Daoy (cell line): ENCODE data around the gene SFXN5. TPM values are rescaled to one million over a fixed set of nuclear protein-coding genes. Genes with fewer than 3 reads are reported as not detected.
"Not testable (repeated sequence)": the region's sequence is repeated elsewhere in the genome, so short reads cannot be mapped to it uniquely, and the experiment has no call there.

Source experiments
- DNase-seq: peaks from one replicate; pipeline ENCODE4 v3.0.0-alpha.2; 2015; ENCODE audit warnings: low read depth
- total RNA-seq: library from RNA; depleted of rRNA; stranded (reverse); fragments of >200 nt; shearing (Covaris generic); gene quantifications from 2 replicates; pipeline ENCODE4 v1.2.3, GENCODE V29; 2014

Gene SFXN5
- total RNA-seq, 1 experiment from 2014 or later, result 11.0 TPM

DNA sequence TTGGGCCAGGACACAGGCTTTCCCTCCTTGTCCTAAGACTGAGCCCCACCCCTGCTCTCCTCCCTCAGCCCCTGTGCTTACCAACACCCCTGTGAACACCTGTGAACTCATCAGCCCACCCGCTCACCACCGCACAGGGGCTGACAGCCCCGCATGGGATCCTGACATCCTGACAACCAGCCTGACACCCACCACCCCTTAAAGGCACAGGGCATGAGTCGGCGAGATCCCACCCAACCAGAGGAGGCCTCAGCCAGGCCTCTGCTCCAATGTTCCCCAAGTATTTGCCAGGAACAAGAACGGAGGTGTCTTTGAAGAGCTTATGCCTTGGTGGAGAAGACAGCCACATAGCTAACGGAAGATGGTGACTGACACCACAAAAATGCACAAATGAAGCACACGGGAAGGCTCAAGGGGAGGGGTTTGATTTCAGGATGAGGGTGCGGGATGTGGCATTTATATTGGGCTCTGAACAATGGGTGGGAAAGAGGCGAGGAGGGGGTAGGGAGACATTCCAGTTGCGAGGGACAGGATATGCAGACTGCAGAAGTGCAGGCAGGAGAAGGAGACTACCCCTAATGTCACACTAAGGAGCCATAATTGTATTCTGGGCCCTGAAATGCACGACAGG, 30.2 kb upstream of the SFXN5 start:
- DNase-seq, result peak; percentile 43

DNA sequence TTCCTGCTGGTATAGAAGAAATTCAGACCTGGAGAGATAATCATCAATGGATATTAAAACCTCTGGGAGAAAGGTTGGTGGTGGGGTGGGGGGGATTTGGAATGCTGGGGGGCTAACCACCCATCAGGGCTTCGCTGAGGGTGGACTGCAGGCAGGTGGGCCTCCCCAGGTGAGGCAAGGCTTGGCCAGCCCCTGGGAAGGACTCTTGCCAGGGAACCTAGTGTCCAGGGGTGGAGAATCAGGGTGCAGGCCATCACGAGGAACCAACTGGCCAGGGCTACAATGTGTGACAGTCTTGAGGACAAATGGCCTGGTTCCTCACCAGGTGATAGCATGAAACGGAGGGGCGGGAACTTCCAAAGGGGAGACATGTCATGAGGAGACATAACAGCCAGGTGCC, 29.4 kb upstream of the SFXN5 start:
- DNase-seq, result no peak

DNA sequence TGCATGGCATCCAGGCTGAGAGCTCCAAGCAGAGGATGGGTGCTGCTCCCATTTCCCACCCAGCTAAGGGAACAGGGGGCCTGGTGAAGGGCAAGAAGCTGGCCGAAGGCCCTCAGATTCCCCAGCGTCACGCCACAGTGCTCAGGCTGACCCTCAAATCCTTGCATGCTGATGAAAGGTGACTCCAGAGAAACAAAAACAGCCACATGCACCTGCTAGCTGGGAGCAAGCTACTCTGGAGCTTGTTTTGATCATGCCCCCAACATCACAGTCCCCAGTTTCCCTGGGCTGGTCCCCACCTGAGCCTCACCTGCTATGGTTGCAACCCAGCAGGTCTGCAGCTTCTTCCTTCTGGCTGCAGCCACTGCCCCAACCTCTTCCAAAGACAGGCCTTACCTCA, 28.0 kb upstream of the SFXN5 start:
- DNase-seq, result no peak

DNA sequence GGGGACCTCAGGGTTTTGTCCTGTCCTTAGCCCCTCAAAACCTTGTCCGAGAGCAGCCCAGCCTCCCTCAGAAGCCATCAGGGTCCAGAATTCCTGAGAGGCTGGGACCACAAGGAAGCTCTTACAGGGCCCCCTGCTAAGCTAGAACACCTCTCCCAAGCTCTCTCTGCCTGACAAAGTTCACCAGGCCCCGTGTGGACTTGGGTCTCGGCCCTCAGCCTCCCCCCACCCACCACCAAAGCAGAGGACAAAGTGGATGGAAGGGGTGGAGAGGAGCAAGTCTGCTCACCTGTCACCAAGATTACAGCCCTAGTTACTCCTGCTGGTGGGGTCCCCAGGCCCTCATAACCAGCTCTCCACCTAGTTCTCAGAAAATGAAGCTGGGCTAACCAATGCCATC, 24.4 kb upstream of the SFXN5 start:
- DNase-seq, result no peak

DNA sequence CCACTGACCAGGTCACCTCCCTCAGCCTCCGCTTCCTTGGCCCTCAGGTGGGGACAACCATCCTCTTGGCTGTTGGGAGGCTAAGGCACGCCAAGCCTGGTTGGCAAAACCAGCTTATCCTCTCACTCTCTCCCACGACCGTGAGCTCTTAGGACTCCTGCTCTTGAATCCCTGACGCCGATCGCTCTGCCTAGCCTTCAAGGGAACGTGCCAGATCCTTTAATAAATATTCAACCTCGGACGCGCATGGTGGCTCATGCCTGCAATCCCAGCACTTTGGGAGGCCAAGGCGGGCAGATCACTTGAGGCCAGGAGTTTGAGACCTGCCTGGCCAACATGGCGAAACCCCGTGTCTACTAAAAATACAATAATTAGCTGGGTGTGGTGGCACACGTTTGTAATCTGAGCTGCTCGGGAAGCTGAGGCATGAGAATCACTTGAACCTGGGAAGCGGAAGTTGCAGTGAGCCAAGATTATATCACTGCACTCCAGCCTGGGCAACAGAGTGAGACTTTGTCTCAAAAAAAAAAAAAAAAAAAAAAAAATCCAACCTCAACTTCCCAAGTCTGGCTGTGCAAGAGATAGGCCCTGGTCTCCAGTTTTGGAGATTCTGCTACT, 22.2 kb upstream of the SFXN5 start:
- DNase-seq, result not testable (repeated sequence)

DNA sequence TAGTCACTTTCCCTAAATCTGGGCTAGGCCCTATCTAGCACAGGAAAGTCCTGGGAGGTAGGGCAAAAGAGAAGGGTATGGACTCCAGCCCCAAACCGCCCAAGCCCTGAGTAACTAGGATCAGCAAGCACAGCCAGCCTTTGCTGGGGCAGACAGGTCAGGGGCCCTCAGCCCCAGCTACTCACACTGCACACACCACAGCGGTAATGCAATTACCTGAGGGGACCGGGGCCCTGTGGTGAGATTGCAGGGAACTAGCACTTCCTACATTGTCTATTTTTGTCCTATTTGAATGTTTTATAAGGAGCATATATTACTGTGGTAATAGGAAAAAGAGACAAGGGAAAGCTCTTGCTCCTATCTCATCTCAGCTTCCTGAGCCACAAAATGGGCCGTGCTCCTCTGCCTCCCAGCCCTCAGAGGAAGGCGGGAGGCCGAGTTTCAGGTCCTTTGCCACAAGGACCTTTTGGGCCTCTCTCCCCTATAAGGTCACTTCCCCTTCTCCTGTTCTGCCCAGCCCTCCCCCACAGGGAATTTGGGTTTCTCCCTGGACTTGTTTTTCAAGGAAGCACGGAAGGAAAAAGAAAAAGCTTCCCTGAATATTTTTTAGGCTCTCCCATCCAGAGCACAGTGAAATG, 20.8 kb upstream of the SFXN5 start:
- no peak for DNase-seq

DNA sequence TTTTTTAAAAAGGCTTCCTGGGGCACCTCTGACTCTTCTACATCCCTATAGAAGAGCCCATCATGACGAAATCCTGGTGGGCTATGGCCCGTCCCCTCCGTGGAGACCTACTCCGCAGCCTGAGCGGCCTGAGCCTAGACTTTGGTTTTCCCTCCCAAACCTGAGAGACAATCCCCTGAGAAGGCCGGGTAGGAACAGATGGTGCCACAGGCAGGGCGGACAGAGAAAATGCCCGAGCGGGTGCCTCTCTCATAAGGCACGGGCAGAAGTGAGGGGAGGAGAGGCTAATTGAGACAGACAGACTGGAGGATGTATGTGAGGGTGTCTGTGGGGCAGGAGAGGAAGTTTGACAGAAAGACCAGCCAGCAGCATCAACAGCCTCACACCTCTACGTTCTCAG, 20.2 kb upstream of the SFXN5 start:
- no peak for DNase-seq

DNA sequence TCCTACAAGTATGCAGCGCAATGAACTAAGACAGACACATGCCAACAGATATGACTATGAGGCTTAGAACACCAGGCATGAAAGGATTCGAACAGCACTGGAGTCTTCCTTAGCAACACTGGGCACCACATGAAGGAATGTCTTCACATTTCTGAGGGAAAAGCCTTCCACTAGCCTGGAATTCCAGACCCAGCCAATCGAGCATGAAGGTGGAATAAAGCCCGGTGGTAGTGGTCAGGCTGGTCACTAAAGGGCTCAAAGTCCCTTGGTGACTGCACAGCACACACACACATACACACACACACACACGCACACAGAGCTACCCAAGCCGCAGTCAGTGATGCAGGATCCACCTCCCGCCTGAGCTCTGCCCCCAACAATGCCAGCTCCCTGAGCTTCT, 19.7 kb upstream of the SFXN5 start:
- DNase-seq, result no peak

DNA sequence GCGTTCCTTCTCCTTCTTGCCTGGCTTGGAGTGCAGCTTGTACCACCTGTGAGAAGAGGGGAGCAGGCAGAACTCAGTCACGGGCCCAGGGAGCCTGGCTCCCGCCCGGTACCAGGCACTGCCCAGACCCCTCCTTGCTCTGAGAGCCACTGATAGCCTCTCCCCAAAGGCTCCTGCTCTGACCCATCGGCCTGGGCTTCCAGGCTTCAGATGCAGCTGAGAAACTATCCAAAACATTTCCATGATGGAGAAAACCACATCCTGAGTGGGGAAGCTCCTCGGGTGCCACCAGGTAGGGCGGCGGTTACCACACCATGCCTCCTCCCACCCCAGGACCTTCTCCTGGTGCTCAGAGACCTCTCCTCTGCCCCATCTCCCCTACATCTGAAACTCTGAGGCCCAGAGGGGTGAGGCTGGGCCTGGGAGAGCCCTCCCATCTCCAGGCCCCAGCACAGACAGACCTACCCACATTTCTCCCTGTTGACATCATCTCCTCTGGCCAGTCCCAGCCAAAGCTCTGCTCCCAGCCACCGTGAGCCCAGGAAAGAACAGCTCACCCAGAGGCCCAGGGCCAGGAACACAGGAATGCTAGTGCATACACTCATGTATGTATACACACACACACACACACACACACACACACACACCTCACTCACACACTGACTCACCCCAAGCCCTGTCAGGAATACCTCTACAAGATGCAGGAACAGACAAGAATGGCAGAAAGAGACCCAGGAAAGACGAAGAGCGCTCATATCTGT, 17.9 kb upstream of the SFXN5 start:
- peak; percentile 93 for DNase-seq

DNA sequence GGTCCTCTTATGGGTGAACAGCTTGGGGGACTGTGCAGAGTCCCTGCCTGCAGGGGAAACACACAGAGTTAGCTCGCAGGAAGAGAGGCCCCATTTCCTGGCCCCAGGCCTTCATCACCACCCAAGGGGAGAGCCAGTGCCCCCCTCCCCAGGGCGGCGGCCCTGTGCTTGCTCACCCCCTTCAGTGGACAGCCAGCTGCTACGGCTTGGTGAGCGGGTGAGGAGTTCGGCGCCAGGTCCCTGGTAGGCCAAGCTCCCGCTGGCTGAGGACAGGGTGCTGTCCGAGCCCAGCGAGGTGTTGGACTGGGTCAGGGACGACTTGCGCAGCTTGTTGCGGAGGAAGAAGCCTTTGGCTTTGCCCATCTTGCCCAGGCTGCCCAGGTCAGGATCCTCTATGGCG, 17.2 kb upstream of the SFXN5 start:
- DNase-seq, result no peak

DNA sequence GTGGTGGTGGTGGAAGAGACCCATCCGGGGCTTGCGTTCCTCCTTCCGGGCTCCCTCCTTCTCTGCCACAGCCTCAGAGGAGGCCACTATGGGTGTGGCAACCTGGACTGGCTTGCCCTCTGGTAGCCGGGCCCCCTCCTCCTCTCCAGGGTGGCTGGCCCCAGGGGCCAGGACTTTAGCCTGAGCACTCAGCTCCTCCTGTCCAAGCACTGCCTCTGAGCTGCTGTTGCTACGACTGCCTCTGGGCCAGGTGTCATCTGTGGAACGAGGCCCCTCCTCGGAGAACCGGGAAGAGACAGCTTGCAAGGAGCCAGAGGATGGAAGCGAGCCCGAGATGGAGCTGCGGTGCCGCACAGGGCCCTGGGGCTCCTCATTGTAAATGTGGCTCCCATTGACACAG, 16.7 kb upstream of the SFXN5 start:
- DNase-seq, result no peak

DNA sequence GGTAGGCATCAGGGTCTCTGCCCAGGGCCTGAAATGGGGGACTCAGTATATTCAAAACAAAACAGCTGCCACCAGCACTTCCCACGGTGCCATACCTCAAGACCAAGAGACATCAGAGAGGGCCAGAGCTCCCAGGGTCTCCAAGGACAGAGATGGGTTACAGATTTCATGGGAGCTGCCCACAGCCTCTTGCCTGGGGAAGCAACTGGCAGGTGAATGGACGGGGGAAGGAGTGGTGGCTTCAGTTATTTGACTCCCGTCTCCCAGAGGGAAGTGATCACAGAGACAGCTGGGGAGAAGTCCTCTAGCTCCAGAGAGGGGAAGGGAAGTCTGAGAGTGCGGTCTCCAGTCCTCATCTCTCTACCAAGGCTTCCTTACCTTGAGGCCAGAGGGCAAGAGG, 15.8 kb upstream of the SFXN5 start:
- no peak for DNase-seq

DNA sequence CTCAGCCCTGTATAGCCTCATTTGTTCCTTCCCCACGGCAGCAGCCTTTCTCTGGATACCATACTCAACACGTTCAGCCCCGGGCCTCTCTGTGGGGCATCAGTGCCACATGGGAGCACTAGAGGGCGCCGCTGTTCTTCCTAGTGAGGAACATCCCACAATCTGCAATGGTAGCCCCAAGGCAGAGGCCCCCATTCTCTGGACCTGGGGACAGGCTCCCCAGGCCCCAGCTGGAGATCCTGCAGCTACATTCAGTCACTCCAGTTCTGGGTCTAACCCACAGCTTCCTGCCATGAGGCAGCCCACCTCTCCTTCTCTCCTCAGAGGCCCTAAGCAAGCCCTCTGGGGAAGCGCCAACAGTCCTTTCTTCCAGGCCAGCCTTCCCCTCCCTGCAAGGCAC, 14.2 kb upstream of the SFXN5 start:
- DNase-seq, result peak; percentile 71

DNA sequence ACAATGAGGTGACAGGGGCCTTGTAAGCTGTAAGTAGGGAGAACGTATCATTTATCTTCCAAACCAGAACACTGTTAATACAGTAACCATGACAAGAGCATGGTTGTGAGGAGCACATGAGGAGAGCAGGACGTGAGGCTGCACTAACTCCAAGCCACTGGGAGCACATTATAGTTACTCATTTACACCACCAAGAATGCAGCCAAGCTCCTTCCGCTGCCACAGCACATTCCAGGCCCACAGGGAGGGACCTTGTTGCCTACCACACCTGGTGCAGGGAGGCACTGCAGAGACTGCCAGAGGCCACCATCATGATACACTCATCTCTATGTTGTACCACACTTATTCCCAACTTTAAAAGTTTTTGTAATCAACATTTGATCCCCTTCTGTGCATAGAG, 13.5 kb upstream of the SFXN5 start:
- DNase-seq, result no peak

DNA sequence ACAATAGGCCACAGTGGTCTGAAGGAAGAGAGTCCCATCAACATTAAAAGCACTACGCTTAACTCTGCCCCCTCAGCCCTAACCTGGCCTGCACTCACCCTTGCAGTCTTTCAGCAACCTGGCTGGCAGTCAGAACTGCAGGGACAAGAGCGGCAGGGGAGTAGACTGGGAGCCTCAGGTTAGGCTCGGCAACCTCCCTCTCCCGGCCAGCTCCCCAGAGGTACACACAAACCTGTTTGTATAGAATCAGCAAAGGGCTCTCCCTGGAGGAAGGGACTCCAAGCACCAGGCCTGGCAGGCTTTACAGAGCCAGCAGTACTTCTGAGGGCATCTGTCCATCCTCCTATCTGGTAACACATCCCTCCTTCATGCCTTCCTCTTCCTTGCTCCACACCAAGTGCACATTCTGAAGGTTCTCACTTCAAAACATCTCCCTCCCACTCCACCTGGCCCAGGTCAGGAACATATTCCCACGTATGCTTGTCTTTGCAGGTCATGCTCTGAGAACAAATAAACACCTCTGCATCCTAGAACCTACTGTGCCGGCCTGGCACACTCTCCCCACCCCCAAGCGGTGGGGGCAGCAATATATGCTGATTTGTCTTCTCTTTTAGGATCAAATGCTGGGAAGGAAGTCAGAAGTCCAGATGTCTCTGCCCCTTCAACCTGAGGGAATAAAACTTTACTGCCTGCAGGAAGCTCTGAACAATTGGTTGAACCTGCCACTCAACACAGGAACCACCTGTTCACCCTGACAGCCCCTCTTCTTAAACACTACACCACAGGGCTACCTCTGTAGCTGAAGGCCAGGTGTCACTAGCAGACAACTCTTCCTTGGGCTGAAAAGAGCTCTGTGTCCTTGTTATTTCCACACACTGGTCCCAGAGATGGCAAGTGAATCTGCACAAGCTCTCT, 12.6 kb upstream of the SFXN5 start:
- DNase-seq, result no peak

DNA sequence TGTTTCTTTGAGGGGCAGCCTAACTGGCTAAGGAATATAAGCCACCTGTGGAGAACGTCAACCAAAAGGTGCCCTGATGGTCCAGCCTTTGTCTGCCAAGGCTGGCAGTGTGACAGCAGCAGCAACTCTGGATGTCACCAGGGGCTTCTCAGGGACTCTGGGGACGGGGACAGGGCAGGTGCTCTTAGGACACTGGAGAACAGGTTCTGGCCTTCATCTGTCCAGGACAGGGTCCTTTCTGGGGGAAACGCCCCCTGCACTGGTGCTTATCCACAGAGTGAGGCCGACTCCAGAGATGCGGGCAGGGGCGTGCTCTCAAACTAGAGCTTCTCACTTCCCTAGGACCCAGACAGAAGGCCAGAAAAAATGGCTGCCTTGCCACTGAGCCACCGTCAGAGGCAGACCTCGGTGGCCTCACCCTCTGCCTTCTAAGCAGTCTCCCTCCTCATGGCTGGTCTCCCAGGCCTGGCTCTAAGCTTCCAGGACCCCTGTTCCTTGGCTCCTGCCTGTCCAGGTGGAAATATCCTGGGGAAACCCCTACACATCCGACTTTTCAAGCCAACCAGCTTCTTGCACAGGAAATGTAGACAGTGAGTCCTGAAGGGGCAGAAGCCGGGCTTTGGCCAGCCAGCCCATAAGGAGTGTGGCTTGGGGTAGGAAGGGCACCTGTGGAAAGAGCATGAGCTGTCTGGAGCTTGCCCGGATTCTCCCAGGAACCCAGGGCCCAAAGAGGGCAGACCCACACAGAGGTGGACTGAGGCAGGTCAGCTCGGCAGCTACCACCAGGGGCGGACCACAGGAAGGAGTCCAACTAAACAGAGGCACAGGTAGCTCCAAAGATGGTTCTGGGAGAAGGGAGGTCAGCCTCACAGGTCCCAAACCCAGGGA, 11.3 kb upstream of the SFXN5 start:
- no peak for DNase-seq

DNA sequence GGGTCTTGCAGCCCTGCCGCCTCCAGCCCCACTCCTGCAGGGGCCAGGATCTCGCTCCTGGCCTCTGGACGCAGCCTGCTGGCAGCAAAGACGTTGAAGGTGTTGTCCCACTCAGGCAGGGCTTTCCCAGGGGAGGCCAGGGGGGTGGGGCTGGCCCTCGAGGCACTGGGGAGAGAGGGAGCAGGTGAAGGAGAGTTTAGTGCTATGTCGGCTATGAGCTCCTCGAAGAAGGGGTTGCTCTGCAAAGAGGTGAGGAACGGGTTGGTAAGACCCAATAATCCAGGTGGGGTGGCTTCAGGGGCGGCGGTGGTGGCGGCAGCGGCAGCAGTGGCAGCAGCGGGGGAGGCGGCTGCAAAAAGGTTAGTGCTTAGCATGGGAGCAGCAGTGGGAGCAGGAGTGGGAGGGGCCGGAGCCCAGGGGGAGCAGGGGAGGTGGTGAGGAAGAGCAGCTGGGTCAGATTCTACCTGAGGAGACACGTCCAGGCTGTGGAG, 9.7 kb upstream of the SFXN5 start:
- no peak for DNase-seq

DNA sequence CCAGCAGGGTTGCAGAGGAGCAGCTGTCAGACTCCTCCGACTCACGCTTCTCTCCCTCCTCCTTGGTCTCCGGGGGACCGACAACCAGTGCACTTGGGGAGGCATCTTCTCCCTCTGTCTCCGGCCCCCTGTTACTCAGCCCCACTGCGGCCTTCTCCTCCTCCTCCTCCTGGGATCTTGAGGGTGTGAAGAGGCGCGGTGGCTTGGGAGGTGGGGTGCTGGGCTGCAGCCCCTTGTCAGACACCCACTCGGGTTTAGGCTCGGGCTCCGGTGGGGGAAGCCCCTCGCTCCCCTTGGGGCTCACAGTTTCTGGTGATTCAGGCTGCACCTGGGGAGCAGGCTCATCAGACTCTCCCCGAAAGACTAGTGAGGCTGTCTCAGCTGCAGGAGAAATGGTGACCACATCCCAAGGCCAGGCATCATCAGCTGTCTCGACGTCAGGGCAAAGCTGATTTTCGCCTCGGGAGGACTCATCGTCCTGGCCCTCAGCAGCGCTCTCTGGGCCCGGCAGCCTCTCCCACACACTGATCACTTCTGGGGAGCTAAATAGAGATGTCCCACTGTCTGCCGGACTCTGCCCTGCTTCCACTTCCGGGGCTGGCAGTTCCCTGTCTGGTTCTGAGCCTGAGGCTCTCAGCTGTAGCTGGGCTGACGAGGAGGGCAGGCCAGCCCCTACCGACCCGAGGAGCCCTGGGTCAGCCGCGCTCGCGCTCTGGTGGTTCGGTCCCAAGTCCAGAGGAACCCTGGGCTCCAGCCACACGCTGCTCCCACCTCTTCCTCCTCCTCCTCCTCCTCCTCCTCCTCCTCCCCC, 9.0 kb upstream of the SFXN5 start:
- DNase-seq, result no peak

DNA sequence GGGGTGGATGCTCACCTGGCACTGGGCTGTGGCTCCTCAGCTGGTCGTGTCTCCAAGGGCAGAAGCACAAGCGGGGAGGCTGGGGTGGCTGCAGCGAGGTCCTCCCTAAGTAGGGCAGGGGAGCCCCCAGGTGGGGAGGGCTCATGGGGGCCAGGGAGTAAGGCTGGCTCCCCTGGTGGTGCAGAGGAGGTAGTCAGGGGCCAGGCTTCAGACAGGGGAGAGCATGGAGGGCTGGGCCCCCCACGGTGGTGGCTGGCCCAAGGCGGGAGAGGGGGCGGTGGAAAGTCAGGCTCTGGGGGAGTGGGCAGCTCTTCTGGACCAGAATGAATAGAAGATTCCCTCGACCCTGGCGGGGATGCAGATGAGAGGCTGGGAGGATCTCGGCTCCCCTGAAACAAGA, 8.1 kb upstream of the SFXN5 start:
- DNase-seq, result no peak
